CD8-positive, alpha-beta memory T cell (primary cell): ENCODE data around the gene KRT28. TPM values are rescaled to one million over a fixed set of nuclear protein-coding genes. Genes with fewer than 3 reads are reported as not detected.

Experiments used
- CTCF ChIA-PET: fragments of 350-600 bp; sonication (Branson Sonifier 250); formaldehyde crosslinking; loops from one replicate; lab custom pipeline; 2021; ENCODE audit warnings: antibody characterized with exemption; lab: Charles Lee
- POLR2A ChIA-PET: fragments of 350-600 bp; sonication (Branson Sonifier 250); formaldehyde crosslinking; loops from one replicate; lab custom pipeline; 2021; ENCODE audit warnings: antibody characterized with exemption; lab: Charles Lee
- DNase-seq, 5 donors: peaks; one replicate each; pipeline versions ENCODE4 v3.0.0 to v3.0.0-alpha.2; 2020 to 2022; ENCODE audit warnings: mixed read lengths in 1 of 5
- H3K27ac ChIP-seq: one replicate; pipeline ENCODE4 v1.7.0; 2013; ENCODE audit warnings: low read depth, mild to moderate bottlenecking, low read length, moderate library complexity
- H3K27me3 ChIP-seq: 2 replicates; pipeline ENCODE4 v1.7.0; 2013; ENCODE audit warnings: low read length, mild to moderate bottlenecking; ENCODE audit not compliant: insufficient read depth, poor library complexity, severe bottlenecking
- H3K36me3 ChIP-seq: 2 replicates; pipeline ENCODE4 v1.7.0; 2013; ENCODE audit warnings: mild to moderate bottlenecking, low read length, moderate library complexity; ENCODE audit not compliant: insufficient read depth
- H3K4me1 ChIP-seq: 2 replicates; pipeline ENCODE4 v1.7.0; 2013; ENCODE audit warnings: mild to moderate bottlenecking, low read length, moderate library complexity; ENCODE audit not compliant: insufficient read depth
- H3K4me3 ChIP-seq: 2 replicates; pipeline ENCODE4 v1.7.0; 2013; ENCODE audit warnings: mild to moderate bottlenecking, low read length
- H3K9me3 ChIP-seq: 2 replicates; pipeline ENCODE4 v1.7.0; 2013; ENCODE audit warnings: mild to moderate bottlenecking, low read length
- H3K27ac Mint-ChIP-seq, 8 donors: one replicate each; pipeline ENCODE4 v1.8.0; 2020 to 2021; ENCODE audit warnings: mixed read lengths in 8 of 8, mild to moderate bottlenecking in 6 of 8, inconsistent platforms in 3 of 8, moderate library complexity in 3 of 8
- H3K27me3 Mint-ChIP-seq, 2 donors: one replicate each; pipeline ENCODE4 v1.8.0; 2020 to 2021; ENCODE audit warnings: mixed read lengths in 2 of 2, mild to moderate bottlenecking in 1 of 2, moderate library complexity in 1 of 2
- H3K36me3 Mint-ChIP-seq, 3 donors: one replicate each; pipeline ENCODE4 v1.8.0; 2020 to 2021; ENCODE audit warnings: mixed read lengths in 3 of 3, inconsistent platforms in 1 of 3, mild to moderate bottlenecking in 1 of 3
- H3K4me1 Mint-ChIP-seq, 3 donors: one replicate each; pipeline ENCODE4 v1.8.0; 2020 to 2021; ENCODE audit warnings: mixed read lengths in 3 of 3, inconsistent platforms in 1 of 3, mild to moderate bottlenecking in 1 of 3
- H3K4me3 Mint-ChIP-seq, 7 donors: one replicate each; pipeline ENCODE4 v1.8.0; 2020 to 2021; ENCODE audit warnings: mixed read lengths in 7 of 7, mild to moderate bottlenecking in 6 of 7, moderate library complexity in 4 of 7, inconsistent platforms in 2 of 7
- H3K9me3 Mint-ChIP-seq, 5 donors: one replicate each; pipeline ENCODE4 v1.8.0; 2020 to 2022; ENCODE audit warnings: mixed read lengths in 5 of 5, mild to moderate bottlenecking in 3 of 5, moderate library complexity in 2 of 5, inconsistent platforms in 1 of 5
- polyA plus RNA-seq: library from polyadenylated mRNA; unstranded; fragments of 300-500 nt; fragmentation: Illumina TruSeq; gene quantifications from one replicate; pipeline ENCODE4 v1.2.3, GENCODE V29; 2021
- total RNA-seq, 2 experiments: library from RNA; stranded (reverse); gene quantifications; one replicate each; pipeline ENCODE4 v1.2.3, GENCODE V29; 2021

The KRT28 gene, protein sequence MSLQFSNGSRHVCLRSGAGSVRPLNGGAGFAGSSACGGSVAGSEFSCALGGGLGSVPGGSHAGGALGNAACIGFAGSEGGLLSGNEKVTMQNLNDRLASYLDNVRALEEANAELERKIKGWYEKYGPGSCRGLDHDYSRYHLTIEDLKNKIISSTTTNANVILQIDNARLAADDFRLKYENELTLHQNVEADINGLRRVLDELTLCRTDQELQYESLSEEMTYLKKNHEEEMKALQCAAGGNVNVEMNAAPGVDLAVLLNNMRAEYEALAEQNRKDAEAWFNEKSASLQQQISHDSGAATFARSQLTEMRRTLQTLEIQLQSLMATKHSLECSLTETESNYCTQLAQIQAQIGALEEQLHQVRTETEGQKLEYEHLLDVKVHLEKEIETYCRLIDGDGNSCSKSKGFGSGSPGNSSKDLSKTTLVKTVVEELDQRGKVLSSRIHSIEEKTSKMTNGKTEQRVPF
- total RNA-seq, result not detected
- not detected for polyA plus RNA-seq

DNA sequence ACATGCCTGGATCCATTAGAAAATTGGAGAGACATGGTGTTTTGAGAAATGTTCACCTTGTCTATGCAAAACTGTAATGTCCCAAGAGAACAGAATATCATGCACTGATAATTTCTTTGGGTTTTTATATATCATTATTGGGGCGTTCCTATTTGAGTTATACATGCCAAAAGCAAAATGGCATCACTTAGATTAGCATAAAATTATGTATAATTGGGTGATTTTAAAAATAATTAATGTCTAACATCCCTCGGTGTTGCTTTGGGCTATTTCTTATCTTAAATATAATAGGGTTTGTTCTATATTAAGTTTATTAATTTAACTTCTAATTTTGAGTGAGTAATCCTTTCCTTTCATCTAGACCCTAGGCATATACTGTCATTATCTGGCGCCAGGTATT, at the start of gene KRT28:
Gene KRT28 (minus strand): TSS at position 101 of the 400 bp plus-strand sequence. CDS start 66 bp downstream, at position 35.
- Histone ChIP-seq H3K27ac (no peak within 1 kb of the TSS), H3K36me3 (no peaks in the 10 kb centered on the region), H3K9me3 (no peaks in the 10 kb centered on the region), H3K4me3 (no peak within 1 kb of the TSS), H3K4me1 (peaks cover 4% of the 10 kb centered on the region), H3K27me3 (peaks cover 28% of the 10 kb centered on the region)
- Mint-ChIP-seq H3K36me3 (no peaks in the 10 kb centered on the region), H3K9me3 (no peaks in the 10 kb centered on the region), H3K27me3 (peaks cover 36 to 49% of the 10 kb centered on the region in 2 donors), H3K4me1 (peaks cover 3 to 4% (median 3%) of the 10 kb centered on the region in 3 donors), H3K27ac (no peak within 1 kb of the TSS), H3K4me3 (no peak within 1 kb of the TSS)
- ChIA-PET CTCF (no interaction called here), POLR2A (no interaction called here)
- DNase-seq, result no peak

DNA sequence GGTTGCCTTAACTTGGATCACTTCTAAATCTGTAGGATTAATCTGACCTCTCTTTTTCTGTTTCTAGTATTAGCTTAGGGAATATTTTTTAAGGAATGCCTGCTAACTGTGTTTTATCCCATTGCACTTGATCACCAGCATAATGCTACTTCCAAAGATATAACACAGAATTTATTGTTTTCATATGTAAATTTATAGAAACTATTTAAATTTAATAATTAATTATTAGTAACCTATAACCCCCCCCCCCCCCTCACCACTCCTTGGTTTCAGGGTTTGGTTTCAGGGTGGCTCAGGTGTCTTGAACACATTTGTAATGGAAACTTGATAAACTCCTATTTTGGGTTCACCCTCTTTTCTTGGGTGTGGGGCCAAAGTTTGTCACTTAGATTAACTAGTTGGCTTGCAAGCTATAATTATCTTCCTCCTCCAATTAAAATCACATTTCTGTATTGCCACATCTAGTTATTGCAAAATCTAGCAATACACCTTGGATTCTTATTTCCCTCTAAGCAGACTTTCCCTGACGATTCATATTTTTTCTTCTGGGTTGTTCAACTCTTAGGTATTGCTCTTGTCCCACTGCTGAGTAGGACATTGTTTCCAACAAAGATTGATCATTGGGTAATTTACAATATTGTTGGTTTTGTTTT, 49.0 kb upstream of the KRT28 start:
- H3K9me3 ChIP-seq, result no peaks in the 10 kb centered on the region
- no peaks in the 10 kb centered on the region for H3K4me1 ChIP-seq
- no peak for DNase-seq
- H3K27ac ChIP-seq, result no peak overlapping the region
- no peak overlapping the region for H3K27ac Mint-ChIP-seq
- no peaks in the 10 kb centered on the region for H3K27me3 ChIP-seq
- ChIA-PET CTCF (no interaction called here), POLR2A (no interaction called here)
- H3K36me3 Mint-ChIP-seq, result no peaks in the 10 kb centered on the region
- H3K4me3 Mint-ChIP-seq, result no peak overlapping the region
- no peaks in the 10 kb centered on the region for H3K4me1 Mint-ChIP-seq
- H3K9me3 Mint-ChIP-seq, result no peaks in the 10 kb centered on the region
- H3K27me3 Mint-ChIP-seq, result peaks cover 13 to 67% of the 10 kb centered on the region in 2 donors
- H3K4me3 ChIP-seq, result no peak overlapping the region
- no peaks in the 10 kb centered on the region for H3K36me3 ChIP-seq

DNA sequence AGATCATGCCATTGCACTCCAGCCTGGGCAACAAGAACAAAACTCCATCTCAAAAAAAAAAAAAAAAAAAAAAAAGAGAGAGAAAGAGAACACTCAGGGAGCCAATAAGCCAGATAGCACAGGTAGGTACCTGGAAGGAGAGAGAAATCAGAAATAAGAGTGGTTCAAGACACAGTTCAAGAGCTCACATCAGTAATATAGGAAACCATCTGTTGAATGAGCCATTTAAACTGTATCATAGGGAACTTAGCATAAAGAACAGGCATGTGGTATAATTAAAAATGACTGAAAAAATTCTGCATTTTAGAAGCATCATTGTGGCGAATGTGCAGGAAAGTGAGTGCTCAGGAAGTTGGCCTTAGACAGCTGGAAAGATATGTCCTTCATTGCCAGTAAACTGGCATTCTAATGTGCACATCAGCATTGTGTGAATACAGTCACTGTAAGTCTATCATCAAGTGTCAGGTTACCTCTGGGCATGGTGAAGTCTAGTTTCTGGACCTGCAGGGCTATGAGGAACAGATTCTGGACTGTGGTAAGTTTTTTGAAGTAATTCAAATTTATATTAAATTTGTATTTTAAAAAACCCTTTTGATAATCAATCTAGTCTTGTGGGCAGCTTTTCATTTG, 46.9 kb upstream of the KRT28 start:
- Mint-ChIP-seq H3K4me3 (no peak overlapping the region), H3K27me3 (peaks cover 11 to 68% of the 10 kb centered on the region in 2 donors), H3K27ac (no peak overlapping the region), H3K4me1 (no peaks in the 10 kb centered on the region), H3K36me3 (no peaks in the 10 kb centered on the region), H3K9me3 (no peaks in the 10 kb centered on the region)
- POLR2A ChIA-PET, result no interaction called here
- Histone ChIP-seq H3K27me3 (peaks cover 6% of the 10 kb centered on the region), H3K4me1 (no peaks in the 10 kb centered on the region), H3K36me3 (no peaks in the 10 kb centered on the region), H3K4me3 (no peak overlapping the region), H3K27ac (no peak overlapping the region), H3K9me3 (no peaks in the 10 kb centered on the region)
- no peak for DNase-seq
- CTCF ChIA-PET, result interaction anchor here (0.8 kb wide), 1 partner anchor 10 kb away, joined by 3 read pairs; no protein-coding TSS in a partner anchor

DNA sequence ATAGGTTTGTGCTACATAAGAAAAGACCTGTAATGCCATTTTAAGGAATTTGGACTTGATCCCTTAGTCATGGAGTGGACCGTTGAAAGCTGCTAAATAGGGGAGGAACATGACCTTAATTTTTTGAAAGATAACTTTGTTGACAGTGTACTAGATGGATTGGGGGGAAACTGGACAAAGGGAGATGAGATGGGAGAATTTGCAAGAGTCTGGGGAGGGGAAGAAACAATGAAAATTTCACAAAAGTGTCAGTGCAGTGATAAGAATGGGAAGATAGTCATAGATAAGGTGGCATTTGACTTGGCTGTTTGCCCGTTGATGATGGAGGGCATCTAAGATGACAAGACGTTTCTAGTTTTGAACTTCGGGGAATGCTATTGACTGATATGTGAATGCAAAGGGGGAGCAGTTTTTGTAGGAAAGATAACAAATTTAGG, 44.9 kb upstream of the KRT28 start:
- no peak overlapping the region for H3K27ac ChIP-seq
- H3K36me3 ChIP-seq, result no peaks in the 10 kb centered on the region
- CTCF ChIA-PET, result no interaction called here
- no peaks in the 10 kb centered on the region for H3K36me3 Mint-ChIP-seq
- H3K27ac Mint-ChIP-seq, result peak overlapping the region in 1 of 8 donors; percentile 5
- H3K4me3 ChIP-seq, result no peak overlapping the region
- H3K9me3 Mint-ChIP-seq, result no peaks in the 10 kb centered on the region
- POLR2A ChIA-PET, result no interaction called here
- no peaks in the 10 kb centered on the region for H3K4me1 Mint-ChIP-seq
- no peaks in the 10 kb centered on the region for H3K4me1 ChIP-seq
- no peaks in the 10 kb centered on the region for H3K9me3 ChIP-seq
- DNase-seq, result no peak
- no peak overlapping the region for H3K4me3 Mint-ChIP-seq
- peaks cover 7 to 62% of the 10 kb centered on the region in 2 donors for H3K27me3 Mint-ChIP-seq
- H3K27me3 ChIP-seq, result peaks cover 6% of the 10 kb centered on the region

DNA sequence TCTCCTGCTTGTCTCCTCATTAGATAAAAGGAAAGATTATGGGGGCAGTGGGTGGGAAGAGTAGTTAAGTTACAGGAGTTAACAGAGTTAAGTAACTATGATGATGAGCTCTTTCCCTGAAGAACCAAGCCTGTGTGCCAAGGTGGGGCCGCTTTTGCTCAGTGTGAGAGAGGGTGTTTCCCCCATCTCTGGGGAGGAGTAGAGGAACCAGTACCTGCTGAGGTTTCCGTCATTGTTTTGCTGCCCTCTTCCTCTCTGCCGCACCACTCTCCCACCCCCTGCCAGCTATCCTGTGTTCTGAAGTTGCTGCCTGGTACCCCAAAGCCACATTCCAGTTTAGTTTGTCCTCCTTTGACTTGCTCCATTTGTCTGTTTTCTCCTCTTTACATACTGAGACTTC, 43.5 kb upstream of the KRT28 start:
- Mint-ChIP-seq H3K36me3 (no peaks in the 10 kb centered on the region), H3K27me3 (peaks cover 7 to 54% of the 10 kb centered on the region in 2 donors), H3K4me1 (no peaks in the 10 kb centered on the region), H3K27ac (no peak overlapping the region), H3K9me3 (no peaks in the 10 kb centered on the region), H3K4me3 (no peak overlapping the region)
- Histone ChIP-seq H3K9me3 (no peaks in the 10 kb centered on the region), H3K4me1 (no peaks in the 10 kb centered on the region), H3K36me3 (no peaks in the 10 kb centered on the region), H3K4me3 (no peak overlapping the region), H3K27me3 (peaks cover 6% of the 10 kb centered on the region), H3K27ac (no peak overlapping the region)
- DNase-seq, result no peak
- CTCF ChIA-PET, result no interaction called here
- POLR2A ChIA-PET, result no interaction called here

DNA sequence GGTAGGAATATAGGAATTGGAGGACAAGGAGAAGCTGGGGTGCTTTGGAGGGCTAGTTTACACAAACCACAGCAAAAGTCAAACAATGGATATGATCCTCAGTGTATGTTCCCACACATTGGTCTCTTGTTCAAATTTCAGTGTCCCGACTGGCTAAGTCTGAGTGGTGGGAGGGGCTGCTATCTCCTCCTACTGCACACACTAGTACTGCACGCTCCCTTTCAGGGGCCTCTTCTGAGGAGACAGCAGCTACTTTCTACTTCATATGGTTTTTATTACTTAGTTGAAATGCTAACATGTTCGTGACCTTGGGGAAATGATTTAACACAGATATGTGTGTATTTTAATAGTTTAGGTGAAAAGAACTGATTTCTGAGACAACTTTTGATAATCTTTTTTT, 41.5 kb upstream of the KRT28 start:
- H3K9me3 ChIP-seq, result no peaks in the 10 kb centered on the region
- H3K27me3 ChIP-seq, result peaks cover 6% of the 10 kb centered on the region
- CTCF ChIA-PET, result no interaction called here
- no peaks in the 10 kb centered on the region for H3K4me1 Mint-ChIP-seq
- H3K27ac Mint-ChIP-seq, result no peak overlapping the region
- no peak overlapping the region for H3K4me3 ChIP-seq
- peaks cover 7 to 41% of the 10 kb centered on the region in 2 donors for H3K27me3 Mint-ChIP-seq
- no peak overlapping the region for H3K27ac ChIP-seq
- H3K36me3 Mint-ChIP-seq, result peaks cover 0 to 2% (median 0%) of the 10 kb centered on the region in 3 donors
- no peaks in the 10 kb centered on the region for H3K4me1 ChIP-seq
- H3K9me3 Mint-ChIP-seq, result no peaks in the 10 kb centered on the region
- DNase-seq, result no peak
- no peak overlapping the region for H3K4me3 Mint-ChIP-seq
- no peaks in the 10 kb centered on the region for H3K36me3 ChIP-seq
- POLR2A ChIA-PET, result no interaction called here

DNA sequence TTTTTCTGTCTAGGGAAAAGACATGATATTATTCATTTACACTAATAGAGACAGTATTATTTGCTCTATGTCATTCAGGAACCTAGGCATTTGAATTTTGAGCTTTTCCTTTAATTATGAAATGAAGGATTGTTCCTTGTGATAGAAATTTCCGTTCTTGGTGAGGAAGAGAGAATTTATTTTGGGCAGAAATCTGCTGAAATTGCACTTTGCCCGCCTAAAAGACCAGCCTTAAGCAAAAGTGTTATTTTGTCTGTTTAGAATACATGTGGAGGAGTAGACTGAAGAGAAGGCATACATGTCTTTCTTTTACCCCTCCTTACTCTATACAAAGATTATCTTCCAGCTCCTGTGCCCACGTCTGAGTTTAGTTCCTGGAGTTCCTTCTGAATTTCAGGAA, 39.4 kb upstream of the KRT28 start:
- no peak overlapping the region for H3K4me3 ChIP-seq
- H3K4me3 Mint-ChIP-seq, result no peak overlapping the region
- no peak overlapping the region for H3K27ac Mint-ChIP-seq
- no peaks in the 10 kb centered on the region for H3K4me1 Mint-ChIP-seq
- peaks cover 7 to 23% of the 10 kb centered on the region in 2 donors for H3K27me3 Mint-ChIP-seq
- peaks cover 6% of the 10 kb centered on the region for H3K27me3 ChIP-seq
- peaks cover 0 to 15% (median 4%) of the 10 kb centered on the region in 3 donors for H3K36me3 Mint-ChIP-seq
- H3K9me3 ChIP-seq, result no peaks in the 10 kb centered on the region
- DNase-seq, result no peak
- no peaks in the 10 kb centered on the region for H3K9me3 Mint-ChIP-seq
- peaks cover 7% of the 10 kb centered on the region for H3K36me3 ChIP-seq
- ChIA-PET CTCF (no interaction called here), POLR2A (no interaction called here)
- no peak overlapping the region for H3K27ac ChIP-seq
- no peaks in the 10 kb centered on the region for H3K4me1 ChIP-seq

DNA sequence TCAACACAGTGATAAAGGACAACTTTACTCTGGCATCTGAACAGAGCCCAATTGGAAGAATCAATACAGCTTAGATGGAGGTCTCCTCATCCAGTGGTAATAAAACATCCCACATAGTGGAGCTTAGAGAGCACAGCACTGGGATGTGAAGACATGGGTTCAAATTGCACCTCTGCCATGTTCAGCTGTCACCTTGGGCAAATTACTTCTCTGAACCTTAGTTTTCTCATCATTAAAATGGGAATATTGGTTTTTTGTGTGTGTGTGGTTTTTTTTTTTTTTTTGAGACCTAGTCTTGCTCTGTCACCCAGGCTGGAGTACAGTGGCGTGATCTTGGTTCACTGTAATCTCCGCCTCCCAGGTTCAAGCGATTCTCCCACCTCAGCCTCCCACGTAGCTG, 36.3 kb upstream of the KRT28 start:
- Histone ChIP-seq H3K4me3 (no peak overlapping the region), H3K27me3 (no peaks in the 10 kb centered on the region), H3K36me3 (peaks cover 7% of the 10 kb centered on the region), H3K27ac (no peak overlapping the region), H3K9me3 (no peaks in the 10 kb centered on the region), H3K4me1 (no peaks in the 10 kb centered on the region)
- H3K9me3 Mint-ChIP-seq, result no peaks in the 10 kb centered on the region
- no peaks in the 10 kb centered on the region for H3K4me1 Mint-ChIP-seq
- H3K36me3 Mint-ChIP-seq, result peaks cover 0 to 17% (median 6%) of the 10 kb centered on the region in 3 donors
- ChIA-PET POLR2A (no interaction called here), CTCF (no interaction called here)
- peak overlapping the region in 1 of 8 donors; percentile 9 for H3K27ac Mint-ChIP-seq
- no peak overlapping the region for H3K4me3 Mint-ChIP-seq
- no peak for DNase-seq
- peaks cover 0 to under 1% of the 10 kb centered on the region in 2 donors for H3K27me3 Mint-ChIP-seq
